Activated effector memory CD4-positive, alpha-beta T cell treated with Interleukin-2 at 50 U/mL for 16 hours (primary cell): Measurements from ENCODE around the gene RNASET2.
"Not testable (repeated sequence)": the region's sequence is repeated elsewhere in the genome, so short reads cannot be mapped to it uniquely, and the experiment has no call there.

ENCODE experiments used
- DNase-seq: peaks from one replicate; pipeline ENCODE4 v3.0.0-alpha.2; 2020

RNASET2 gene

DNA sequence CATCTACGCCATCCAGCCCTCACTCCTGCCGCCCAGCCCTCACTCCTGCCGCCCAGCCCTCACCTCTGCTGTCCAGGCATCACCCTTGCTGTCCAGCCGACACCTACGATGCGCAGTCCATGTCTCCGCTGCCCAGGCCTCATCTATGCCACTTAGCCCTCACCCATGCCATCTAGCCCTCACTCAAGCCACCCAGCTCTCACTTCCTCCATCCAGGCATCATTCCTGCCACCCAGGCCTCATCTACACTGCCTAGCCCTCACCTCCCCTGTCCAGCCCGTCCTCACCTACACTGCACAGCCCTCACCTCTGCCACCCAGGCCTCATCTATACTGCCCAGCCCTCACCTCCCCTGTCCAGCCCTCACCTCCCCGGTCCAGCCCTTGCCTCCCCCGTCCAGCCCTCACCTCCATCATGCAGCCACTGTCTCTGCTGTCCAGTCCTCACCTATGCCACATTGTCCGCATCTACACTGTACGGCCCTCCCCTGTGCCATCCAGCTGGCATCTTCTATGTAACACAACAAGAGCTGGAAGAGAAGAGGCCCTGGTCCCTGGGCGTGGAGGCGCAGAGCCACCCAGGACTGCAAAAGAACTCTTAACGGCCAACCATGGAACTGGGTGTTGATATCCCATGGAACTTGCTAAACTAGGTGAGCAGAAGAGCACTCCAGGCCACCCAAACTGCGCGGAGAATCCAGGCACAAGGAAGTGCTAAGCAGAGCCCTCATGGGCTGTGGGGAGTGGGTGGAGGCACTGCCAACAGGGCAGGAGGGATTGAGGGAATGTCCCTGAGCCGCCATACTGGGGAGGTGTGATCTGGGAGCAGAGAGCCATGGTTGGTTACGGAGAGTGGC lies 31.0 kb downstream of the RNASET2 start:
- no peak for DNase-seq

DNA sequence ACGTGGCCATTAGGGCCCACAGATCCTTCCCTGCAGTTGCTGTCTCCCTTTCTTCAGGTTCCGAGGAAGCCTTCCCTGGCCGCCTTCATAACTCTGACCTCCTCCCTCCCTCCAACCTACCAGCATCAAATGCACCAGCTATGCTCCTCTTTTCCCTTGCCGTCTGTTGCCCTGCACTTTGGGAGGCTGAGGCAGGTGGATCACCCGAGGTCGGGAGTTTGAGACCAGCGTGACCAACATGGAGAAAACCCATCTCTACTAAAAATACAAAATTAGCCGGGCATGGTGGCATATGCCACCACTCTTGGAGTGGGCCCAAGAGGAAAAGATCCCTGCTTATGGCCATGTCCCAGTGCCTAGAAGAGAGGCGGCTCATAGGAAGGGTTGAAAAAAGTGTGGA lies 31.8 kb downstream of the RNASET2 start:
- no peak for DNase-seq

GRCh38 chr6:166922937-166923336 lies 33.4 kb downstream of the RNASET2 start:
- DNase-seq = no peak

DNA sequence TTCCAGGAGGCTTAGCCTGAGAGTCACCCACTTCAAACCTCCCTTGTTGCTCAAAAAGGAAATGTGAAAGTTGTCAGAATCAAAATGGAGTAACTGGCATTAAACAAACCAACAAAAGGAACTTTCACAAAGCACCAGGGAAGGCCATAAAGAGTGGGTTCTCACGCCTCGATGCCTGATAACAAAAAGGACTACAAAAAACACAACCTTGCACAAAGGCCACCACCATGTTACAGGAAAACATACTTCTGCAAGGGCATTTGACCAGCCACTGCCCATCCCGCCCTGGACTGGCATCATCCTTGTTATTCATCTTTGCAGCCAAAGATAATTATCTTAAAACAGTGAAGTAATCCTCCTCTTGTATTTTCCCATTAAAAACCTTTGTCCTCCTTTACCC lies 34.8 kb downstream of the RNASET2 start:
- no peak for DNase-seq

- no peak for DNase-seq
Observed at GRCh38 chr6:166916824-166917223, 39.5 kb downstream of the RNASET2 start.

GRCh38 chr6:166915484-166915883 lies 40.9 kb downstream of the RNASET2 start:
- DNase-seq = not testable (repeated sequence)

GRCh38 chr6:166914952-166915351 lies 41.4 kb downstream of the RNASET2 start:
- DNase-seq = not testable (repeated sequence)

GRCh38 chr6:166911248-166911677 lies 45.1 kb downstream of the RNASET2 start:
- DNase-seq = no peak

DNA sequence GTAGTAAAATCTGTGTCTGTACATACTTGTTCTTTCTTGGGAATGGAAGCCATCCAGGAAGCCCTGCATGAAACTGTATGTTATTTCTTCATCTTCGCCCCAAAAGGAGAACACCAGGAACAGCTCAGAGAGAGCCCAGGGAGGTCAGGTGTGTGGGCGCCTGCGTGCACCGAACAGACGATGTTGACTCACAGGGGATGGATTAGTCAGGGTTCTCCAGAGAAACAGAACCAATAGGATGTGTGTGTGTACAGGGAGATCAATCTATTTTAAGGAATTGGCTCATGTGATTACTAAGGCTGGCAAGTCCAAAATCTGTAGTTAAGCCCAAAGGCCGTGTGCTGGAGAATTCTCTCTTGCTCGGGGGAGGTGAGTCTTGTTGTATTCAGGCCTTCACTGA lies 45.7 kb downstream of the RNASET2 start:
- DNase-seq = no peak

GRCh38 chr6:166908811-166909210 lies 47.5 kb downstream of the RNASET2 start:
- DNase-seq = no peak

GRCh38 chr6:166907871-166908806 lies 48.2 kb downstream of the RNASET2 start:
- DNase-seq = no peak

- no peak for DNase-seq
Observed at GRCh38 chr6:166907373-166907841, 48.9 kb downstream of the RNASET2 start.

GRCh38 chr6:166906376-166907044 lies 49.8 kb downstream of the RNASET2 start:
- DNase-seq = no peak

DNA sequence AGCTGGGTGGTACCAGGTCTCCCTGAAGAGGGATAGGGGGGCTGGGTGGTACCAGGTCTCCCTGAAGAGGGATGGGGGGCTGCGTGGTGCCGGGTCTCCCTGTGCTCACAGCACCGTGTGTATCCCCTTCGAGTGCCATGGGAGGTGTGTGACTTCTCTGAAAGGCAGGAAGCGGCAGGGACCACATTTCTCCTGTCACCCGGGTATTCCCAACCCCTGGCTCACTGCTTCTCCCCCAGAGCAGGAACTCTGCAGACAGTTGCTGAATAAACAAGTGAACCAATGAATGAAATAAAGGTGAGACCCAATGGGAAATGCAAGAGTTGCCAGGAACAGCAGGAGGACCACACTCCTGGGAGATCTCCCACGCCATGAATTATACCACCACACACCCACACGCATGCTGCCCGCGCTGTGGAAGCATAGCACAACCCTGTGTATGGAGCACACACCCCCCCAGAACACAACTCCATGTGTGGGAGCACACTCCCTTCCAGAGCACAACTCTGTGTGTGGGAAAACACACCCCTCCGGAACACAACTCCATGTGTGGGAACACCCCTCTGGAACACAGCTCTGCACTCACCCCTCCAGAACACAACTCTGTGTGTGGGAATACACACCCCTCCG lies 50.7 kb downstream of the RNASET2 start:
- DNase-seq = no peak

- DNase-seq = no peak
Observed at GRCh38 chr6:166905013-166905412, 51.3 kb downstream of the RNASET2 start.

- DNase-seq = no peak
Observed at GRCh38 chr6:166904101-166904746, 52.1 kb downstream of the RNASET2 start.

DNA sequence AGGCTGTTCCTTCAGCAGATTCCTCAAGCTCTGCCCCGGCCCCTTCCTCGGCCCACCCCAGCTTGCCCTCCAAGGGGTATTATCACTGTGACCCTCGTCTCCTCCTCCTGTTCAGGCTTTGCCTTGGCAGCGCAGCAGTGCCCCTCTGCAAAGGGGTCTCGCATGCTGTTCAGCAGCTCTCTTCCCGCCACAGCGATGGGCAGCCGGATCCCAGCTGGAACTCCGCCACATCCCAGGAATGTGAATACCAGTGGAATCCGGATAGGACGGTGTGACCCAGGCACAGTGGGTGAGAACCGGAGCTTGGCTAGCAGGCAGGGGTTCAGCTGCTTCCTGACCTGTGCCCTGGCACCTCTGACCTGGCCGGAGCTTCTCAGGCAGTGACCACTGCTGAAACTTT lies 52.9 kb downstream of the RNASET2 start:
- DNase-seq = no peak

- no peak for DNase-seq
Observed at GRCh38 chr6:166903027-166903426, 53.3 kb downstream of the RNASET2 start.

DNA sequence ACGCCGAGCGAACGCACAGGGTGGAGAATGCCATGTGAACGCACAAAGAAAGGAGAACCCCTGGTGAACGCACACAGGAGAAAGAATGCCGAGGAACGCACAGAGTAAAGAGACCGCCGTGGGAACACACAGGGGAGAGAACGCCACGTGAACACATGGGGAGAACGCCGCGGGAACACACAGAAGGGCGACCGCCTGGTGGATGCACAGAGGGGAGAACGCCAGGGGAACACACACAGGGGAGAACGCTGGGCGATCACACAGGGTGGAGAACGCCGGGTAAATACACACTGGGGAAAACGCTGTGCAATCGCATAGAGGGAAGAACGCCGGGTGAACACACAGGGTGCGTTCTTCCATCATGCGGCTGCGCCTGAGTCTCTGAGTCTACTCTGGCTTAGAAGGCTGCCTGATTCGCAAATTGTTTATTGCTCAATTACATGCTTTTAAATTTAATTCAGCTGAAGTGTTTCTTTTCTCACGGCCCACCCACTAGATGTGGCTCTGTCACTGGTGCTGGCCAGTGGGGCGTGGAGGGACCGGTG lies 54.1 kb downstream of the RNASET2 start:
- no peak for DNase-seq

DNA sequence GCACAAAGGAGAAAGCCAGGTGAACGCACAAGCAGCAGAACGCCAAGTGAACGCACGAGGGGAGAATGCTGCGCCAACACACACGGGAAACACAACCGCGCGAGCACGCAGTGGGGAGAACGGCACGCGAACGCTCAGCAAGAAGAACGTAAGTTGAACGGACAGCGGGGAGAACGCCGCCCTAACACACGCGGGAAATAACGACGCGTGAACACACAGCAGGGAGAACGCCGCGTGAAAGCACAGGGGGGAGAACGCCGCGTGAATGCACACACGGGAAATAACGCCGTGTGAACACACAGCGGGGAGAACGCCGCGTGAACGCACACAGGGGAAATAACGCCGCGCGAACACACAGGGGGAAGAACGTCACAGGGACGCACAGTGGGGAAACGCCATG lies 54.7 kb downstream of the RNASET2 start:
- DNase-seq = no peak

DNA sequence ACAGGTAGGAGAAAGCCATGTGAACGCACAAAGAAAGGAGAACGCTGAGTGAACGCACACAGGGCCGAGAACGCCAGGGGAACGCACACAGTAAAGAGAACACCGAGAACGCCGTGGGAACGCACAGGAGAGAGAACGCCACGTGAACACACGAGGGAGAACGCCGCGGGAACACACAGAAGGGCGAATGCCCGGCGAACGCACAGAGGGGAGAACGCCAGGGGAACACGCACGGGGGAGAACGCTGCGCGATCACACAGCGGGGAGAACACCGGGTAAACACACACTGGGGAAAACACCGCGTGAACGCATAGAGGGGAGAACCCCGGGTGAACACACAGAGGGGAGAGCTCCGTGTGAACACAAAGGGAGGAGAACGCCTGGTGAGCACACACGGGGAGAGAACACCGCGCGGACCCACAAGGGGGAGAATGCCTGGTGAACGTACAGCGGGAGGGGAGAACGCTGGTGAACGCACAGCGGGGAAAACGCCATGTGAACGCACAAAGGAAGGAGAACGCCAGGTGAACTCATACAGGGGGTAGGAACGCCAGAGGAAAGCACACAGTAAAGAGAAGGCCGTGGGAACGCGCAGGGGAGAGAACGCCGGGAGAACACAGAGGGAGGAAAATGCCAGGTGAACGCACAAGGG lies 55.3 kb downstream of the RNASET2 start:
- no peak for DNase-seq
